ENCODE results near the gene KANSL3. TPM values are rescaled to one million over a fixed set of nuclear protein-coding genes. Genes with fewer than 3 reads are reported as not detected.

Gene KANSL3
- total and polyA plus RNA-seq, 2 experiments from 2014 or later: 15.0 to 23.9 TPM

- H3K27ac ChIP-seq: no peak overlapping the region
- in situ Hi-C loops (cut with MboI): no loop called here
- no peaks in the 10 kb centered on the region for H3K9me3 ChIP-seq (ENCODE audit: low read depth)
- TF ChIP-seq EZH2 (IDR thresholded peaks at IDR 0.05; ENCODE audit: insufficient read depth, poor library complexity, severe bottlenecking): no peak
- no peak for TF ChIP-seq EZH2phosphoT487 (IDR thresholded peaks at IDR 0.05; ENCODE audit: insufficient read depth, low read depth)
- no peak for DNase-seq
- no peak overlapping the region for H3K4me3 ChIP-seq
- H3K4me1 ChIP-seq (ENCODE audit: insufficient read depth): peaks cover 3% of the 10 kb centered on the region
- H3K27me3 ChIP-seq (replicated peaks; ENCODE audit: insufficient read depth): no peaks in the 10 kb centered on the region
- H3K36me3 ChIP-seq (ENCODE audit: low read depth): peaks cover 3% of the 10 kb centered on the region; the same call in 1 of the 2 replicates
- WGBS, 2 experiments (ENCODE audit: low coverage in 1 of 2, low lambda C conversion rate in 2 of 2, missing lambda C conversion rate in 2 of 2): 87 to 88% methylated on average over 11 to 13 of the region's 14 CpGs
- H3K9me2 ChIP-seq (ENCODE audit: insufficient read depth): no peaks in the 10 kb centered on the region
- no peak overlapping the region for H3K4me2 ChIP-seq (ENCODE audit: unreplicated experiment)
- 0 out of 2 replicates have a peak, but pooled peaks cover 10% of the 10 kb centered on the region for H3K79me2 ChIP-seq (ENCODE audit: insufficient read depth)
- no peak overlapping the region for H2AFZ ChIP-seq
- no peaks in the 10 kb centered on the region for H4K20me1 ChIP-seq (ENCODE audit: insufficient read depth)
- no peaks in the 10 kb centered on the region for H3F3A ChIP-seq (ENCODE audit: insufficient read depth)
- H3K9ac ChIP-seq: no peak overlapping the region
Measured at GRCh38 chr2:96550787-96551604, 87.1 kb downstream of the KANSL3 start.

DNA sequence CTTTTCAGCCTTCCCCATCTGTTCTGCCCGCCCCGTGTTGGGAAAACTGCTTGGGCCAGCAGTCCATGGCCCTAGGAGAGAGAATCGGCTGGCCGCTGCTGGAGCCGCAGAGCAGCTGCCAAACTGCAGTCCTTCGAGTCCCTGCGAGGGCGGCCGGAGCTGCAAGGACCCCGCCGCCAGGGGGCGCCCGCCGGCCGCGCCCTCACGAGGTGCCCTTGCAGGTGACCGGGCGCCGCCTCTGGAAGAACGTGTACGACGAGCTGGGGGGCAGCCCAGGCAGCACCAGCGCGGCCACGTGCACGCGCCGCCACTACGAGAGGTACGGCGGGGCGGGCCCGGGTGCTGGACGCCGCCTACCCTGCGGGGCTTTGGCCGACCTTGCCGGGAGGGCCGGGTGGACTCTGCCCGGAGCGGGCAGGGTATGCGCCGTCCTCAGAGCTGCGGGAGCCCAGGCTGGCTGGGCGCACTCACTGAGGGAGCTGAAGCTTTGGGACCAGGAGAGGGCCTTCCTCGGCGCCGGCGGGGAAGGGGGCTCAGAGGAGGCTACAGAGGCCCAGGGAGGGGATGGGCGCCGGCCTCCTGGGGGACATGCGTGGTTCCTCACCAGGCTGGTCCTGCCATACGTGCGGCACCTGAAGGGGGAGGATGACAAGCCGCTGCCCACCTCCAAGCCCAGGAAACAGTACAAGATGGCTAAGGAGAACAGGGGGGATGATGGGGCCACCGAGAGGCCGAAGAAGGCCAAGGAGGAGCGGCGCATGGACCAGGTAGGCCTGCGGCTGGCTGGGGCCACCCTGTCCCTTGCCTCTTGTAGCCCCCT lies 87.9 kb downstream of the KANSL3 start:
- no peaks in the 10 kb centered on the region for H3F3A ChIP-seq (ENCODE audit: insufficient read depth)
- H3K9ac ChIP-seq: no peak overlapping the region
- H3K4me2 ChIP-seq (ENCODE audit: unreplicated experiment): no peak overlapping the region
- DNase-seq: peak; percentile 20
- H3K4me1 ChIP-seq (ENCODE audit: insufficient read depth): peaks cover 3% of the 10 kb centered on the region
- peaks cover 16% of the 10 kb centered on the region for H3K79me2 ChIP-seq (ENCODE audit: insufficient read depth)
- no peaks in the 10 kb centered on the region for H4K20me1 ChIP-seq (ENCODE audit: insufficient read depth)
- H3K9me2 ChIP-seq (ENCODE audit: insufficient read depth): no peaks in the 10 kb centered on the region
- H3K27me3 ChIP-seq (replicated peaks; ENCODE audit: insufficient read depth): no peaks in the 10 kb centered on the region
- H3K36me3 ChIP-seq (ENCODE audit: low read depth): peaks cover 3% of the 10 kb centered on the region; the same call in 1 of the 2 replicates
- no peak for TF ChIP-seq EZH2 (IDR thresholded peaks at IDR 0.05; ENCODE audit: insufficient read depth, poor library complexity, severe bottlenecking)
- TF ChIP-seq EZH2phosphoT487 (IDR thresholded peaks at IDR 0.05; ENCODE audit: insufficient read depth, low read depth): no peak
- H3K4me3 ChIP-seq: no peak overlapping the region
- no peak overlapping the region for H2AFZ ChIP-seq
- 88 to 90% methylated on average over 45 to 61 of the region's 61 CpGs for WGBS, 2 experiments (ENCODE audit: low coverage in 1 of 2, low lambda C conversion rate in 2 of 2, missing lambda C conversion rate in 2 of 2)
- no peaks in the 10 kb centered on the region for H3K9me3 ChIP-seq (ENCODE audit: low read depth)
- H3K27ac ChIP-seq: no peak overlapping the region
- in situ Hi-C loops (cut with MboI): no loop called here

DNA sequence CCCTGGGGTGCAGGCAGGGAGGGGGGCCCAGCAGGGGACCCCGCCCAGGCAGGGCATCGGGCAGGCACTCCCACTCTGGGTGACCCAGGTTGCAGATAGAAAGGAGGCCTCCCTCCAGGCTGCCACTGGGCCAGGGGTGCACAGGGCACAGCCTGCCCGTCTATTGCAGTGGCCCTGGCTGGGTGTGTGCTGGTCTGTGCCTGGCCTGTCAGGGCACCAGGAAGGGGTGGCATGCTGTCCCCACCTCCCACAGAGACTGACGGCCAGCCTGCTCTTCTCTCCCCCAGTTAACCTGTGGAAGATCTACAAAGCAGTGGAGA lies 88.7 kb downstream of the KANSL3 start:
- H3K36me3 ChIP-seq (ENCODE audit: low read depth): peaks cover 3% of the 10 kb centered on the region; the same call in 1 of the 2 replicates
- WGBS, 2 experiments (ENCODE audit: low coverage in 1 of 2, low lambda C conversion rate in 2 of 2, missing lambda C conversion rate in 2 of 2): 78% methylated on average over 2 to 4 of the region's 4 CpGs
- no peak for DNase-seq

DNA sequence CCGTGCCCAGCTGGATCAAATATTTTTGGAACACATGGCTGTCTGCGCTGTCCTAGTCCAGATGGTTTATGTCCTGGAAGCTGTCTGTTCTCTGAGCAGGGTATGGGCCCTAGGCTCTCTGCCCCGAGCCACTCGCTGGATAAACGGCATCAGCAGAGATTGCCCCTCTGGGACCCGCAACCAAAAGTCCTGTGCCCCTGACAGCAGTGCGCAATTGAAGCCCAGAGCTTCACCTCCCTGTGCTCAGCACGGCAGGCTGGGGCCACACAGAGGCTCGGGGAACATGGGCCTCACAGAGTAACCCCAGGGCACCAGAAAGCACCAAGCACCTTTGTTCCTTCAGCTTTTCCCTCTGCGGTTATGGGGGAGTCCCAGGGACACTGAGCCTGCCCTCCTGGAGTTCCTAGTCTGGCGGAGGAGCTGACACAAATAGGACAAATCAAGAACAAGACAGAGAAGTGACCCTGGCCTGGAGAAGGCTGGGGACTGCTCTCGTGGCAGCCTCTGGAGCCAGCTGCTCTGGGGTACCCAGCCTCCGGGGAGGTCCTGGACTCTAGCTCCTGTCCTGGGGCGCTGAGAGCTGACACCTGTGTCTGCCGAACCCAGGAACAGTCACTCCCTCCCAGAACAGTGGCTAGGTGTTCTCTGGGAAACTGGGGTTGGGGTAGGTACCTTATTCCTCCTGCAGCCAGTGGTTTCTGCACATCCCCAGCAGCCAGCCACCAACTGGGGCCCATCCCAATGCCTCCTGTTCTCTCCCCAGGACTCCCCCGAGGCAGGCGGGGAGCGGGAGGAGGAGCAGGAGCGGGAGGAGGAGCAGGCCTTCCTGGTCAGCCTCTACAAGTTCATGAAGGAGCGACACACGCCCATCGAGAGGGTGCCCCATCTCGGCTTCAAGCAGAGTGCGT lies 89.3 kb downstream of the KANSL3 start:
- in situ Hi-C loops (cut with MboI): no loop called here
- TF ChIP-seq EZH2 (IDR thresholded peaks at IDR 0.05; ENCODE audit: insufficient read depth, poor library complexity, severe bottlenecking): no peak
- H3K79me2 ChIP-seq (ENCODE audit: insufficient read depth): peaks cover 28% of the 10 kb centered on the region
- peaks cover 3% of the 10 kb centered on the region; the same call in 1 of the 2 replicates for H3K36me3 ChIP-seq (ENCODE audit: low read depth)
- no peaks in the 10 kb centered on the region for H3K27me3 ChIP-seq (replicated peaks; ENCODE audit: insufficient read depth)
- no peak overlapping the region for H3K27ac ChIP-seq
- H3K9me3 ChIP-seq (ENCODE audit: low read depth): no peaks in the 10 kb centered on the region
- no peak overlapping the region for H3K4me2 ChIP-seq (ENCODE audit: unreplicated experiment)
- H3F3A ChIP-seq (ENCODE audit: insufficient read depth): no peaks in the 10 kb centered on the region
- WGBS, 2 experiments (ENCODE audit: low coverage in 1 of 2, low lambda C conversion rate in 2 of 2, missing lambda C conversion rate in 2 of 2): 91 to 92% methylated on average over 24 of the region's 24 CpGs
- H3K9ac ChIP-seq: no peak overlapping the region
- H2AFZ ChIP-seq: no peak overlapping the region
- H3K9me2 ChIP-seq (ENCODE audit: insufficient read depth): no peaks in the 10 kb centered on the region
- no peaks in the 10 kb centered on the region for H4K20me1 ChIP-seq (ENCODE audit: insufficient read depth)
- no peak for DNase-seq
- no peaks in the 10 kb centered on the region for H3K4me1 ChIP-seq (ENCODE audit: insufficient read depth)
- no peak overlapping the region for H3K4me3 ChIP-seq

More for the DNA sequence above, 88.7 kb downstream of the KANSL3 start:
- Histone ChIP-seq H3K27me3 (replicated peaks; ENCODE audit: insufficient read depth) (no peaks in the 10 kb centered on the region), H3K9ac (no peak overlapping the region), H3K4me1 (ENCODE audit: insufficient read depth) (peaks cover under 1% of the 10 kb centered on the region), H3K9me2 (ENCODE audit: insufficient read depth) (no peaks in the 10 kb centered on the region), H3K27ac (no peak overlapping the region), H3F3A (ENCODE audit: insufficient read depth) (no peaks in the 10 kb centered on the region), H3K4me2 (ENCODE audit: unreplicated experiment) (no peak overlapping the region), H3K9me3 (ENCODE audit: low read depth) (no peaks in the 10 kb centered on the region), H3K79me2 (ENCODE audit: insufficient read depth) (peaks cover 24% of the 10 kb centered on the region), H2AFZ (no peak overlapping the region), H3K4me3 (no peak overlapping the region), H4K20me1 (ENCODE audit: insufficient read depth) (no peaks in the 10 kb centered on the region)
- in situ Hi-C loops (cut with MboI): no loop called here
- TF ChIP-seq EZH2phosphoT487 (IDR thresholded peaks at IDR 0.05; ENCODE audit: insufficient read depth, low read depth): no peak
- no peak for TF ChIP-seq EZH2 (IDR thresholded peaks at IDR 0.05; ENCODE audit: insufficient read depth, poor library complexity, severe bottlenecking)
